ENCODE measurements around the gene SCTR.
A peak's percentile ranks its signal among the peaks of the same experiment; 100 is the strongest.
"Not testable (repeated sequence)": the region's sequence is repeated elsewhere in the genome, so short reads cannot be mapped to it uniquely, and the experiment has no call there.

SCTR gene

GRCh38 chr2:119426396-119426675 is 97.9 kb downstream of the SCTR start:
- no peak for DNase-seq

DNA sequence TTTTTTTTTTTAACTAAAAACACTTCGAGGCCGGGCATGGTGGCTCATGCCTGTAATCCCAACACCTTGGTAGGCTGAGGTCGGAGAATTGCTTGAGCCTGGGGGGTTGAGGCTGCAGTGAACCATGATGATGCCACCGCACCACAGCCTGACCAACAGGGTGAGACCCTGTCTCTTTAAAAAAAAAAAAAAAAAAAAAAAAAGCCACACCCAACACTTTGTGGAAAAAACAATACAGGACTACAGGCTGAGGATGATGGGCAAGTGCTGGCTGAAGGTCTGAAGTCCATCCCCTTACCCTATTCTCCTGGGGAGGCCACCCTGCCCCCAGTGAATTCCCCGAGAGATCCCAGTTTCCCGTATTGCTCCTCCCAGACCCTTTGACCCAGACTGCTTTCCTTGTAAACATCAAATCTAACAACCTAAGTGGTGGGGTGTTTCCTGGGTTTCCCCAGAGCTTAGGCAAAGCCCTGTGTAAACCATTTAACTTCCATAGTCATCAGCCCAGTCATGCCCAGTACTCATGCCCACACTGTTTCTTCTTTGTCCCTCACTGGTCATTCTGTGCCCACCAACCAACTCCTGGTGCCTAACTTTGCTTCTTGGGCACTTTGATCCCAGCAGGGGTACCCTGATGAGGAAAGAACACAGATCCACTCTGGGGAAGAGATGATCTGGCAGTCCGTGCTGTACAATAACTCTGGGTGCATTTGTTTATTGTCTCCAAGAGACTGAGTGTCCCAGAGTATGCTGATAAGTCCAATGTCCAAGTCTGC is 98.5 kb downstream of the SCTR start:
- no peak for DNase-seq

DNA sequence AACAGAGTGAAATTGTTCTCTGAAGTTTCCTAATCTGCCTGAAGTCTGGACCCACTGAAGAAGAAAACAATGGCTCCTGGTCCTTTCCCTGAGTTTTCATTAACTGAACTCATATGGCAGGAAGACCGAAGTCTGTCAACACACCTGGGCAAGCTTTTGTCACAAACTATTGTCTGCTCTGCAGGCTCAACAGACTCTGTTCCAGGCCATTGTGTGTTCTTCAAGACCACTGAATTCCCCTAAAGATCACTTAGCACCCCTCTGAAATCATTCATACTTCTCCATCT is 99.2 kb downstream of the SCTR start:
- DNase-seq: no peak

DNA sequence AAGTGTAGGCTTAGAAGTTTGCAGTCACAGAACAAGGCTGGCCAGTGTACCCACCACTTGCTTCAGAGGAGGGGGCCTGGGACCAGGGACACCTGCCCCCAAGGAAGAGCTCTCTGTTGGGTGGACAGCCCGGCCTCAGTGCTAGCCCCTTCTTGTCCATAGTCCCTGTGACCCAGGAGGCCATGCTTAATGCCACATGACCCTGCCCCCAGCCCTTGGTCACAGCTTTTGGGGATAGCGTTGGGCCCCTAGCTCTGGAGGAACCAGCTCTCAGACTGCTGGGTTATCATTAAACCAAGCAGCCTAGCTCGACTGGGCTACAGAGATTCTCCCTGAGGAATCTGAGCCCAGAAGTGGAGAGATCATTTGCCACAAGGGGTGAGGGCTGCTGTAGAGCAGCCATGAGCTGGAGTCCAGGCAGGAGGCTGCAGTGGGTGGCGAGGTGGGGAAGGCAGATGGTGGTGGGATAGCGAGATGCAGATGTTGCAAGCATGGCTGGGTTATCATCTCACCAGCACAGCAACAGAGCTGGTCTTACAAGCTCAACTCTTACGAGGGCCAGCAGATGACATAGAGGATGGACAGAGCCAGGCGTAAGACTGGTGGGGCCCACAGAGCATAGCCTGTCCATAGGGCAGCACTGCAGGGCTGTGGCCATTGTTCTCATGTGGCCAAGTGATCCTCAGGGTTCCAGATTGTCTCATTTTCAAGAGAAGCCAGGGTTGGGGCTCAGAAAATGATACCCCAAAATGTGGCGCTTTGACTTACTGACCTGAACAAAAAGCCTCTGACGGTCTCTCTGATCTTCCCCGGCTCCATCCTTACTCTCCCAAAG is 99.8 kb downstream of the SCTR start:
- no peak for DNase-seq

GRCh38 chr2:119423811-119424210 is 100.5 kb downstream of the SCTR start:
- no peak for DNase-seq

GRCh38 chr2:119423108-119423444 is 101.2 kb downstream of the SCTR start:
- DNase-seq: no peak

DNA sequence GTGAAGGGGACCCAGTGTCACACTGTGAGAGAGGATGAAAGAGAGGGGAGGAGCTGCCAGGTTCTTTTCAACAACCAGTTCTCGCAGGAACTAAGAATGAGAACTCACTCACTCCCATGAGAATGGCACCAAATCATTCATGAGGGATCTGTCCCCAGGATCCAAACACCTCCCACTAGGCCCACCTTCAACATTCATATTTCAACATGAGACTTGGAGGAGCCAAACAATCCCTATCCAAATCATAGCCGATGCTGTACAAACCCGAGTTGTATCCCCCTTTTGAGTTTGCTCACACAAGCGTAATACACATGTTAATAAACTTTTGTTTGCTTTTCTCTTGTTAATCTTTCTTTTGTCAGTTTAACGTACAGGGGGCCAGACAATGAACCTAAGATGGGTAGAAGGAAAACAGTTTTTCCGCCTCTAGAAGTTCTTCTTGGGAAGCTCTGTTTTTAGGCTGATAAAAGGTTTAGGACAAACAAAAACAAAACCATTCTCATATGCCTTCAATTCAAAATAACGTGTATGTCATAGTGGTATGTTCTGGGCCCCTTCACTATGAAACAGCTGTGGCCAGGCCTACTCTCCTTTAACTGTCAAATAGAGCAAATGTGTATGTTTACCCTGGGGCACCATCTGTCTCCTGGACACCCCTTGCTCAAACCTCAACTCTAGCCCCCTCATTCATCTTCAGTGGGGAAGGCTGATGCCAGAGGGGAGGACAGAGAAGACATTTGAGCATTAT is 101.7 kb downstream of the SCTR start:
- no peak for DNase-seq

- DNase-seq: no peak
These were observed 102.5 kb downstream of the SCTR start for GRCh38 chr2:119421741-119422140.

- DNase-seq: no peak
These were observed 103.0 kb downstream of the SCTR start for GRCh38 chr2:119421304-119421703.

DNA sequence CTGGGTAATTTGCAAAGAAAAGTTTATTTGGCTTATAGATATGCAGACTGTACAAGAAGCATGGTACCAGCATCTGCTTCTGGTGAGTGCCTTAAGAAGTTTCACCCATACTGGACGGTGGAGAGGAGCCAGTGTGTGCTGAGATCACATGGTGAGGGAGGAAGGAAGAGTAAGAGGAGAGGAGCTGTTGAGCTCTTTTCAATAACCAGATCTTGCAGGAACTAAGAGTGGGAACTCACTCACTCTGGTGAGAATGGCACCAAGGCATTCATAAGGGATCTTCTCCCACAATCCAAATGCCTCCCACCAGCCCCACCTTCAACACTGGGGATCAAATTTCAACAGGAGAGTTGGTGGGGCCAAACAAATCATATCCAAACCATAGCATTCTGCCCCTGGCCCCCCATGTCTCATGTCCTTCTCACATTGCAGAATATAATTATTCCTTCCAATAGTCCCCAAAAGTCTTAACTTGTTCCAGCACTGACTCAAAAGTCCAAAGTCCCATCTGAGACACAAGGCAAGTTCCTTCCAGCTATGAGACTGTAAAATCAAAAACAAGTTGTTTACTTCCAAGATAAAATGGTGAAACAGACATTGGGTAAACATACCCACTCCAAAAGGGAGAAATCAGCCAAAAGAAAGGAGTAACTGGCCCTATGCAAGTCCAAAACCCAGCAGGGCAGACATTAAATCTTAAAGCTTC is 104.3 kb downstream of the SCTR start:
- no peak for DNase-seq

DNA sequence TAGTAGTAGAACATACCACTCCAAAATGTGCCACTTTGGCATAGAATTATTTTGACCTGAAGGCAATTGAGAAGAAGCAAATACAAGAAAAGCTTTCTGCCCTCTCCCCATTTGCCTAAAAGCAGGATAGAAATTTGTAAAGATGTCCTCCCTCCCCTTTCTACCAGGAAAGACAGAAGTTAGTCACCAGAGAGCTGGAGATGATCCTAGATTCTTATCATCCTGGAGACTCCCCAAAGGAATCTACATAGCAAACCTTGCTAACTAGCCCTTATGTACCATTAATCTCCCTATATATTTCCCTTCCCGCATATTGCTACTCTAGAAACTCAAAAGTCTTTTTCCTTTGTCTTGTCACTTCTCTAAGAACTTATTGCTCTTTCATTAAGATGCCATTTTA is 105.2 kb downstream of the SCTR start:
- no peak for DNase-seq

DNA sequence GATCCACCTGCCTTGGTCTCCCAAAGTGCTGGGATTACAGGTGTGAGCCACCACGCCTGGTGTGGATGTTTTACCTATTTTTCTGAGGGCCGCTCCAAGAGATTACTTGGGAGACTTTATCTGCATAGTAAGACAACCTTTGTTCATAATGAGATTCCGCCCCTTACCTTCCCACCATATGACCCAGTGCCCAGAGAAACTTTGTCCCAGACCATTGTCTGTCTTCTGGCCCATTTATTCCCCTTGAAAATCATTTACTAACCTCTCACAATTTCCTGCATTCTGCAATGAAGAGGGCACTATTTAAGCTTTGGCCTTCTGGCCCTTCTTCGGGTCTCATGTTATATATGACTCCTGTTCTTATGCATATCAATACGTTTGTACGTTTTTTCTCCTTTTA is 106.4 kb downstream of the SCTR start:
- DNase-seq: no peak

GRCh38 chr2:119416299-119416923 is 107.9 kb downstream of the SCTR start:
- DNase-seq: no peak

- no peak for DNase-seq
These were observed 108.7 kb downstream of the SCTR start for GRCh38 chr2:119415630-119416029.

- DNase-seq: no peak
These were observed 109.4 kb downstream of the SCTR start for GRCh38 chr2:119414894-119415293.

DNA sequence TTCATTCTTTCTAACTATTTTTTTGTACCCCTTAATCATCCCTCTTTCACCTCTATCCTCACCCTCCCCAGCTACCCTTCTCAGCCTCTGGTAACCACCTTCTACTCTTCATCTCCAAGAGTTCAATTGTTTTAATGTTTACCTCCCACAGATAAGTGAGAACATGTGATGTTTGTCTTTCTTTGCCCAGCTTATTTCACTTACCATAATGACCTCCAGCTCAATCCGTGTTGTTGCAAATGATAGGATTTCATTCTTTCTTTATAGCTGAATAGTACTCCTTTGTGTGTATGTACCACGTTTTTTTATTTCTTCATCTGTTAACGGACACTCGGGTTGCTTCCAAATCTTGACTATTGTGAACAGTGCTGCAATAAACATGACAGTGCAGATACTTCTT is 114.8 kb downstream of the SCTR start:
- no peak for DNase-seq

GRCh38 chr2:119408221-119408619 is 116.1 kb downstream of the SCTR start:
- DNase-seq: no peak

DNA sequence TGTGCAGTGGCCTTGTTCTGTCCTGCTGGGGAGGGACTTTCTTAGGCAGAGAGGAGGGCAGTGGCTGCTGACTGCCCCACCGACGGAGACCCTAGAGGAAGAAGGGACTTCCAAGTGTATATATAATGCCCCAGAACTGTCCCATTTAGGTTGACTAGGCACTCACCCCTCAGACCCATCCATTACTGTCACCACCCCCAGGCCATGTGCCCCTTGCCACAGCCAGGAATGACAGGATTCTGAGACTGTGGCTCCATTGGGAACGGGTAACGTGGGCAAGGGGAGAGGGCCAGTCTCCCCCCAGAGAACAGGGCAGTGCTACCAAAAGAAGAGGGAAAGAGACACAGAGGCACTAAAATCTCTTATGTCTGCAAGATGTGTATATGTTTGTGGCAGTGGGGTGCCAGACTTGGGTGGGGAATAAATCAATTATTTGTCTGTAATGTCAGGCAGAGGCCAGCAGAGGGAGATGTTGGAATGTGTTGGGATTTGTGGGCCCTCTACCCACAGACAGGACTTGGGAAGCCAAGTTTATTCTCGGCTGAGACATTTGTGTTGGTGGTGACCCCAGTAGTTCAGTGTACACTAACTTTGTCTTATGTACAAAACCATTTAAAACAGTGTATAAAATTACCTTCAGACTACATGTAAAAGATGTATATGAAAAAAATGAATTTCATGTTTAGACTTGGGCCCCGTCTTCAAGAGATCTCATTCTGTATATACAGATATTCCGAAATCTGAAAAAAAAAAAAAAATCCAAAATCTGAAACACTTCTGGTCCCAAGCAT is 116.7 kb downstream of the SCTR start:
- DNase-seq: peak; percentile 13

DNA sequence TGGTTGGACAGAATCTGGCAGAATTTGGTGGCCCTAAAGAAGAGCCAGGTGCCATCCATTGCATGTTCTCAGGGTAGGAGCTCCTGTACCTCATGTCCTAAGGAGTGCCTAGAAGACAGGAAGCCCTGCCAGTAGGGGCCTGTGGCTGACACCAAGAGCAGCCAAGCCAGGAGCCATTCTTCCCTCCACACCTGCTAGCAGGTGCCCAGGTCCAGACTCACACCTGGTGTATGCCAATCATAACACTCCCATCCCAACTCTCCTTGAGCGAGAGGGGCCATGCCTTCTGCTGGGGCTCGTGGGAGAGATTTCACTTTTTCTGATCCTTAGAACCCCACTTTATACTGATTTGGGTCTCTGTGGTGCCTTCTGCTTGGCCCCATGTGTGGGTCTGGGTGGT is 119.1 kb downstream of the SCTR start:
- DNase-seq: no peak

DNA sequence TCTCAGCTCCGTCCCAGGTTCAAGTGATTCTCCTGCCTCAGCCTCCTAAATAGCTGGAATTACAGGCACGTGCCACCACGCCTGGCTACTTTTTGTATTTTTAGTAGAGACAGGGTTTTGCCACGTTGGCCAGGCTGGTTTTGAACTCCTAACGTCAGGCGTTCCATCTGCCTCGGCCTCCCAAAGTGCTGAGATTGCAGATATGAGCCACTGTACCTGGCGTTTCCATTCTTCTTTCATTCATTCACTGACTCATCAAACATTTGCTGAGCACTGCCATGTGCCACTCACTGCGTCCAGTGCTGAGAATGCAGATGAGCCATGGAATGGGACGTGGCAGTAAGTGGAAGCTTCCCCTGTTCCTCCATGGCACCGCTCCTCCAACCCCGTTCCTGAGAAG is 120.7 kb downstream of the SCTR start:
- not testable (repeated sequence) for DNase-seq

DNA sequence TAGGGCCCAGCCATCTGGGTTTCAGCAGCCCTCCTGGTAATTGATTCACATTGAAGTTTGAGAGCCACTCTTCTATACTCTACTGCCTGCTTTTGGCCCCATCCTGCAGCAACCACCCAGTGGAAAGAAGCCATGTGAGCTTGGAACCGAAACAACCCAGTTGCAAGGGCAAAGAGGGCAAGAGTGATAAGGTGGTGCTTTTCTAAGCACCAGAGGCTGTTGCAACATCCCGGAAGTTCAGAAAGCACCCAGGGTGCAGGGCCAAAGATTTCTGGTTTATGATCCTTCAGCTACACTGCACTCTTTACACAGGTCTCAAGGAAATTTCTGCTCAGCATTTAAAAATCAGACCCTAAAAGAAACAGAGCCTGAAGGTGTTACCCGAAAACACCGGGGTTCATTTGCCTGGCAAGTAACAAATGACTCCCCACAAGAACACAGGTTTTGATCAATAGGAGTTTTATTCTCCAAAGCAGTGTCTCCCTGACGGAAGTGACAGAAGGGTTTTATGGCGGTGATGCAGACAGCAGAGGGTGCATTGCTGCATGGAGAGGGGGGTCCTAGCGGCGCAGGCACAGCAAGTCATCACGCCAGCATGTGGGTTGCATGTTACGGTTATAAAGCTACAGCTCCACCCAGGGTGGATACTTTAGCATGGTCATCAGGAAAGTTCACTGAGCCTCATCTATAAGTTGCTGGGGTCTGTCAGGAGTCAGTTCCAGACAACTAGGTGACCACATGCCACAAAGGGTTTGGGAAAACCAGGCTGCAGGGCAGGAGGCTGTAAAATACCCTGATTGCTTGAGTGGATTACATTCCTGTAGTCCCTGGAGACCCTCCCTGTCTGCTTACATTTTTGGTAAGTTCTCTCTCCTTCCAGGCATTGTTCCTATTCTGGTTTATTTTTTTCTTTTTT is 121.4 kb downstream of the SCTR start:
- DNase-seq: no peak
